Ascending aorta (tissue), 2 donors: ENCODE measurements around the gene HIPK4. TPM values are rescaled to one million over a fixed set of nuclear protein-coding genes. Genes with fewer than 3 reads are reported as not detected.
A peak's percentile ranks its signal among the peaks of the same experiment; 100 is the strongest.

Experiments
- DNase-seq, 2 donors: peaks; one replicate each; pipeline ENCODE4 v3.0.0-alpha.2; 2019; ENCODE audit warnings: low spot score in 2 of 2
- H3K27ac ChIP-seq, 2 donors: fragments of 200-600 bp; sonication (generic); one replicate each; pipeline ENCODE4 v1.5.1; 2016 to 2017; ENCODE audit warnings: mild to moderate bottlenecking in 1 of 2
- H3K27me3 ChIP-seq: fragments of 200-600 bp; sonication (generic); one replicate; pipeline ENCODE4 v1.5.1; 2017
- H3K36me3 ChIP-seq, 2 donors: fragments of 200-600 bp; sonication (generic); one replicate each; pipeline ENCODE4 v1.5.1; 2016
- H3K4me1 ChIP-seq, 2 donors: fragments of 200-600 bp; sonication (generic); one replicate each; pipeline ENCODE4 v1.5.1; 2016 to 2017; ENCODE audit warnings: mild to moderate bottlenecking in 1 of 2
- H3K4me3 ChIP-seq, 2 donors: fragments of 200-600 bp; sonication (generic); one replicate each; pipeline ENCODE4 v1.5.1; 2016 to 2017; ENCODE audit warnings: mild to moderate bottlenecking in 1 of 2
- H3K9me3 ChIP-seq, 2 donors: fragments of 200-600 bp; sonication (generic); one replicate each; pipeline ENCODE4 v1.5.1; 2016
- CTCF ChIP-seq, 3 experiments: fragments of 200-600 bp in 2 of 3; fragments of 450-650 bp in 1 of 3; sonication (generic) in 2 of 3; IDR thresholded peaks; one replicate each; pipeline ENCODE4 v1.5.1; 2016 to 2019; ENCODE audit warnings: antibody characterized with exemption in 3 of 3, mild to moderate bottlenecking in 1 of 3, moderate library complexity in 1 of 3
- intact Hi-C: fragments of 100-400 bp; cut with DNase I; formaldehyde crosslinking; loops from one replicate; pipeline ENCODE4 v1.15.1; 2023
- total RNA-seq: library from RNA; depleted of rRNA; stranded (reverse); fragments of >200 nt; gene quantifications from one replicate; pipeline ENCODE4 v1.1.0, GENCODE V29; 2016

The HIPK4 gene
- total RNA-seq, 1 donor from 2014 or later, result not detected

GRCh38 chr19:40362160-40362559 lies 27.8 kb downstream of the HIPK4 start:
- intact Hi-C loops, result no loop called here
- H3K27me3 ChIP-seq, result no peaks in the 10 kb centered on the region
- H3K36me3 ChIP-seq, result peaks cover 10 to 12% of the 10 kb centered on the region in 2 donors
- no peak overlapping the region for H3K27ac ChIP-seq
- no peak for DNase-seq
- H3K4me1 ChIP-seq, result peaks cover 0 to 5% of the 10 kb centered on the region in 2 donors
- H3K4me3 ChIP-seq, result no peak overlapping the region
- H3K9me3 ChIP-seq, result no peaks in the 10 kb centered on the region
- no peak for TF ChIP-seq CTCF (IDR thresholded peaks at IDR 0.05)

GRCh38 chr19:40360708-40361241 lies 29.2 kb downstream of the HIPK4 start:
- H3K4me3 ChIP-seq, result no peak overlapping the region
- no peaks in the 10 kb centered on the region for H3K27me3 ChIP-seq
- DNase-seq, result no peak
- TF ChIP-seq CTCF (IDR thresholded peaks at IDR 0.05), result no peak
- no peaks in the 10 kb centered on the region for H3K9me3 ChIP-seq
- H3K4me1 ChIP-seq, result peaks cover 0 to 3% of the 10 kb centered on the region in 2 donors
- intact Hi-C loops, result no loop called here
- peaks cover 0 to 4% of the 10 kb centered on the region in 2 donors for H3K36me3 ChIP-seq
- no peak overlapping the region for H3K27ac ChIP-seq

- no peak for DNase-seq
- no peak overlapping the region for H3K27ac ChIP-seq
- H3K4me3 ChIP-seq, result no peak overlapping the region
- H3K36me3 ChIP-seq, result peaks cover 0 to 4% of the 10 kb centered on the region in 2 donors
- no peaks in the 10 kb centered on the region for H3K27me3 ChIP-seq
- no peak for TF ChIP-seq CTCF (IDR thresholded peaks at IDR 0.05)
- H3K9me3 ChIP-seq, result no peaks in the 10 kb centered on the region
- intact Hi-C loops, result no loop called here
- no peaks in the 10 kb centered on the region for H3K4me1 ChIP-seq
Measured at GRCh38 chr19:40360020-40360707, 29.8 kb downstream of the HIPK4 start.

GRCh38 chr19:40358773-40359172 lies 31.2 kb downstream of the HIPK4 start:
- Histone ChIP-seq H3K27ac (no peak overlapping the region), H3K9me3 (no peaks in the 10 kb centered on the region), H3K4me1 (no peaks in the 10 kb centered on the region), H3K27me3 (no peaks in the 10 kb centered on the region), H3K4me3 (no peak overlapping the region), H3K36me3 (peaks cover 0 to 4% of the 10 kb centered on the region in 2 donors)
- peak in 1 of 2 donors; percentile 33 for DNase-seq
- TF ChIP-seq CTCF (IDR thresholded peaks at IDR 0.05), result no peak
- intact Hi-C loops, result no loop called here

- H3K4me3 ChIP-seq, result no peak overlapping the region
- no peak for DNase-seq
- H3K27ac ChIP-seq, result no peak overlapping the region
- H3K4me1 ChIP-seq, result no peaks in the 10 kb centered on the region
- H3K27me3 ChIP-seq, result no peaks in the 10 kb centered on the region
- peaks cover 0 to 4% of the 10 kb centered on the region in 2 donors for H3K36me3 ChIP-seq
- TF ChIP-seq CTCF (IDR thresholded peaks at IDR 0.05), result no peak
- H3K9me3 ChIP-seq, result no peaks in the 10 kb centered on the region
- intact Hi-C loops, result no loop called here
Measured at GRCh38 chr19:40357640-40358039, 32.3 kb downstream of the HIPK4 start.
